SIG-M5 (cell line): ENCODE data around the gene NHLRC2.
"Not testable (repeated sequence)": the region's sequence is repeated elsewhere in the genome, so short reads cannot be mapped to it uniquely, and the experiment has no call there.

ENCODE experiments used
- DNase-seq: peaks from one replicate; lab custom pipeline; 2025; lab: John Stamatoyannopoulos, UW

Gene NHLRC2

GRCh38 chr10:113943196-113943595 is 88.7 kb downstream of the NHLRC2 start:
- DNase-seq, result not testable (repeated sequence)

DNA sequence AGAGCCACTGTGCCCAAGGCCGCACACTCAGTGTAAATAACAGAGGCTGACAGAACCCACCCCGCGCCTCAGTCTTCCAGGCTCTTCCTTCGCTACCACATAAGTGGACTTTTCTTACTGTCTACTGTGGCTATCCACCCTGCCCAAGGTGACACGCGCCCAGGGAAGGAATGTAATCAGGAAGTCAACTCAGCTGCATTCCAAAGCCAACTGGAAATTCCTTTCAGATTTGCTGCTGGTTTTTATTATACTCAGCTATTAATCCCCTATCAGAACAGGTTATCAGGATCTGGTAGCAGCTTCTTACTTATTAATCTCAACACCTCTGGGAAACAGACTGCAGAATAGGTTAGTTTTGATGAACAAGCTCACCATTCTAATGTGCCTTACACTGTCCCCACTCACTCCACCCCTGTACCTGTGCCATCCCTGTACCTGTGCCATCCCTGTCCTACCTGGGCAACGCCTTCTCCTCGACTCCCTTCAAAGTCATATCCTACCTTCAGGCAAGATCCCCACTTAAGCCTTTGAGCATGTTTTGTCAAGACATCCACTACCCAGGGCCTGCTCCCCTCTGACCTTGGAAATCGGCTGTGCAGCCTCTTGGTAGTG is 90.7 kb downstream of the NHLRC2 start:
- no peak for DNase-seq

DNA sequence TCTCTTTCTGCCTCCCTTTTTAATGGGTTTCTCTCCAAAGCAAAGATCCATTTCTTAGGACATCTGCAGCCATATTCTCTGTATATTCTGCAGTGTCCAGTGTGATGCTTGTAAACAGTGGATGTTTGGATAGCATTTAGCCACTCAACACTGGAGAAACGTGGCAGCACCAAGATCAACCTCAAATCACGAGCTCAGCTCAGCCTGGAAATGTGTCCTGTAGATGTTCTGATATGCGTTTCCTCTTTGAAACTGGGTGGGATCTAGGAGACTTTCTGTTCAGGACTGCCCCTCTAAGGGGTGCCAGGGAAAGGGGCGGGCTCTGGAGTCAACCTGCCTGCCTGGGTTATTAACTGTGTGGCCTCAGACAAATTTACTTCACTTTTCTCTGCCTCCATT is 91.2 kb downstream of the NHLRC2 start:
- no peak for DNase-seq

- no peak for DNase-seq
These were observed 93.0 kb downstream of the NHLRC2 start for GRCh38 chr10:113947184-113948041.

DNA sequence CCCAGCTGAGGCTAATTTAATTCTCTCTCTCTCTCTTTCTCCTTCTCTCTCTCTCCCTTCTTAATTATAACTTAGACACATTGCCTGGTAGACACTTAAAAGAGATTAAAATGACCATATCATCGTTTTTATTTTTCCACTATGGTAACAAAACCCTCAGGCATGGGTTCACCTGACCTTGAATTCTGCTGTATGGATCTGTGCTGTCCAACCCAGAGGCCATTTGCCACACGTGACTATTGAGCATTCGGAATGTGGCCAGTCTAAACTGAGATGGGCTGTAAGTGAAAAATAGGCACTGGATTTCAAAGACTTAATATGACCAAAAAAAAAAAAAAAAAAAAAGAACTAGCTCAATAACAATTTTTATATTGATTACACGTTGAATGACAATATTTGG is 93.6 kb downstream of the NHLRC2 start:
- DNase-seq, result no peak

DNA sequence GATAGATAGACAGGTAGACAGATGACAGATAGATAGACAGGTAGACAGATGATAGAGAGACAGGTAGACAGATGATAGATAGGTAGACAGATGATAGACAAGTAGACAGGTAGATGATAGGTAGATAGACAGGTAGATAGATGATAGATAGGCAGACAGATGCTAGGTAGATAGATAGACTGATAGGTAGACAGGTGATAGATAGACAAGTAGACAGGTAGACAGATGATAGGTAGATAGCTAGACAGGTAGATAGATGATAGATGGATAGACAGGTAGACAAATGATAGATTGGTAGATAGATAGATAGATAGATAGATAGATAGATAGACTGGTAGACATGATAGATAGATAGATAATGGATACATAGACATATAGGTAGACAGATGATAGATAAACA is 95.8 kb downstream of the NHLRC2 start:
- DNase-seq, result no peak

DNA sequence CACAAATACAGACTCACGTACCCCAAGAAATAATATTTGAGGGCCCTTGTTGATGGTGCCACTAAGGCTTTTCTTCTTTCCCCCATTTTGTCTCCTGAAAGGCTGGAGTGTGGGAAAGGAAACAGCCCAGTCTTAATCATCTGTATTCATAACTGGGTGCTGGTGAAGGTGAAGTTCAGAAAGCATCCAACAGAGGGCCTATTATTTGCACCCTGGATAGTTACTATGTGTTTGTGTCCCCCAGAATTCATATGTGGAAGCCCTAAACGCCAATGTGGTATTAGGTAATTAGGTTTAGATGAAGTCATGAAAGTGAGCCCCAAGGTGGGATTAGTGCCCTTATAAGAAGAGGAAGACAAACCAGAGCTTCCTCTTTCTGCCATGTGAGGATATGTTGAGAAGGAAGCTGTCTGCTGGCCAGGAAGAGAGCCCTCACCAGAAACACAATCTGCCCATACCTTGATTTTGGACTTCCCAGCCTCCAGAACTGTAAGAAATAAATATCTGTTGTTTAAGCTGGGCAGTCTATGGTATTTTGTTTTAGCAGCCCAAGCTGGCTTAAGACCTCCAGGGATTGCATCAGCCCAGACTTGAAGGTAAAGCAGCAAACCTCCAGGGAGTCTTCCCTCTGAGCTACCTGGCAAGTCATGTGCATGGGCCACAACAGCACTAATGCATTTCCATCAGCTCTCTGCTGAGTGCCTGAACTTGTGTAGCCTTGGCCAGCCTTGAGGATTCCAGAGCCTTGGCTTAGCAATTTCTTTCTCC is 99.2 kb downstream of the NHLRC2 start:
- peak; percentile 11 for DNase-seq

DNA sequence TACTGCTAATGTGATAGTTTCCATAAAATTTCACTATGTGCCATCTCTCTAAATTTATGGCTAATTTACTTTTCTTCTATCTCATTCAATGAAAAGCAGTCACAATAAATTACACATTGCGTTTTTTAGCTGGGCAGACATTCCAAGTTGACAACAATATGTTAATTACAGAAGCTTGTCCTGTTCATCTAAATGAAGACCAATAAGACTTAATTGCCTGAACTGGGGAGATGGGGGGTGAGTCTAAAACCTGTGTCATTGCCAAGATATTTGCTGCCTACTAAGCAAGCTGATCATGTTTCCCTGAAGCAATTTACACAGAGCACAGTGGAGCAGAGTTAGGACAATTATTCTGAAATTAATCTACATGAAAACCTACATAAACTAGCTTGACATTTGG is 99.9 kb downstream of the NHLRC2 start:
- no peak for DNase-seq

DNA sequence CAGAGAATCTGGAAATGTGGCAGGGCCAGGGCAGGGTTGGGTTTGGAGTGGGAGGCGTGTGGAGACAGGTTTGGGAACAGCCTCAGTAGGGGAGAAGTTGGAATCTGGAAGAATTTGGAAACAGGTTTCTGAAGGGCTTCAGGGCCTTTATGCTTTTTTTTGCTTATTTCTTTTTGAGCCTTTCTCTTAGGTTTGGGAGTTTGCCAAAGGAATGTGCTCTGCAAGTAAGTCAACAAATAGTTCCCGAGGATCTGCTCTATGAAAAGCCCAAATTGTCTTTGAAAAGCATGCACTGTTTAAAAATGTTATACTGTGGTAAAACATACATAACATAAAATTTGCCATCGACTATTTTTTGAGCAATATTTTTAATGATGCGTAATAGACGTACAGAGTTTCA is 102.6 kb downstream of the NHLRC2 start:
- no peak for DNase-seq

DNA sequence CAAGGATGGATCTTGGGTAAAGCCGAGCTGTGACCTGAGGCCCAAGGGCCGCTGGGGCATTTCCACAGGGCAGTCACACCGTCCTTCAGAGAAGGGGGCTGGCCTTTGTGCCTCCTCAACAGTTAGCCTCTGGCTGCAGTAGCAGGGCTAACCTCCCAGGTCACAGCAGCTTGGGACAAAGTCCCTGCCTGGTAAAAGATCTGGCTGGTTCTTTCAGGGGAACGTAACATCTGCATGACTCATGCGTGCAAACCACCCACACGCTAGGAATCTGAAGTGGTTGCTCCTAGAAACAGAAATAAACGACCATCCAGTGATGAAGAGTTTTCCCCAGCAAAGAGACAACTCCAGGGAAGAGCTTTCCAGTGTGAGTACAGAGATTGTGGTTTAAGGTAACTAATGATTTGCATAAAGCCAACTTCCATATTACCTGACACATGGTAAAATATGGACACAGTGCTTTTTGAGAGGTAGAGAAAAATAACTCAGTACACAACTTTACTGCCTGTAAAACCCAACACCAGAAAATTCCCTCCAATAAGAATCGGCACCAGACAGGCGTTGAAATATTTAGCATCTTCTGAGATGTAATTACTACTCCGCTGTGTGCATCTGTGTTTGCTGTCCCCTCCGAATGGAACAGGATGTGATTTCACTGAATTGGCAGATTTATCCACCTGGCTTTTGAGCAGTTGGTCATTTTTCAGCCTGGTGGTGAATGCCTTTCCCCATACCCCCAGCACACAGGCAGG is 104.3 kb downstream of the NHLRC2 start:
- DNase-seq, result no peak

- no peak for DNase-seq
These were observed 104.9 kb downstream of the NHLRC2 start for GRCh38 chr10:113959383-113959760.

- no peak for DNase-seq
These were observed 106.2 kb downstream of the NHLRC2 start for GRCh38 chr10:113960617-113961181.

DNA sequence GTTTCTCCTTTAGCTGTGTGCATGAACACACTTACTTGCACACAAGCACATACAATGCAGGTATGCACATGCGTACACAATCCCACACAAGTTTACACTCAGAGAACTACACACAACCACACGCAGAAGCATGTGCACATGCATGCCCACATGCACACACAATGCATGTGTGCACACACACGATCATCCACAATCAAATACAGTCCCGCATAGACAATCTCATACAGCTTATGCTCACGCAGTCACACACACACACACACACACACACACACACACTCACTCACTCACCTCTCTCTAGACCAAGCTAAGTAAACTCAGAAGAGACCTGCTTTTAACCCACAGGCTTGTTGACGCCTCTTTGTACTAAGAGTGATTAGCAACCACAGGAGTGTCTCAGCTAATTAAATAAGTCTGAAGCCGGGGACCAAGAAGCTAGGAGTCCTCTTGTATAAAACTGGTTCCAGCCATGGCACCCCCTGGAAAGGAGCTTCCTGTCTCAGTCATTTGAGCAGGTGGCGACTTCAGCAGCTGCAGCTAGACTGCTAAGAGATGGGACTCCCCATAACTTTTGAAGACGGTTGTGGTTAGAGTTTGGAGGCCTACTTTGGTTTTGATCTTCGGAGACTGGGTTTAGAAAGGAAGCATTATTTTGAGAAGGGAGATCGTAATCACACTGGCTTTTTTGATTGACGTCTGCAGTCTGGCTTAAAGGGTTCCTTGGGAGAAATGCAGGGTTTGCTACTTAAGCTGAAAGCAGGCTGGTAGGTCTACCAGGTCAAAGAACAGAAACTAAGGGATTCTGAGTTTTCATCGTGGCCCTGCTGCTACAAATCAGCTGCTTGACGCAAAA is 106.9 kb downstream of the NHLRC2 start:
- no peak for DNase-seq

- DNase-seq, result no peak
These were observed 110.6 kb downstream of the NHLRC2 start for GRCh38 chr10:113965077-113965476.

- DNase-seq, result peak; percentile 29
These were observed 111.2 kb downstream of the NHLRC2 start for GRCh38 chr10:113965683-113966082.
